H9 (cell line): ENCODE measurements around the gene TTC13. TPM values are rescaled to one million over a fixed set of nuclear protein-coding genes. Genes with fewer than 3 reads are reported as not detected.

Experiments used
- DNase-seq: peaks from one replicate; pipeline ENCODE4 v3.0.0-alpha.2; 2017
- H2AFZ ChIP-seq: one replicate; pipeline ENCODE4 v1.6.1; 2013; ENCODE audit warnings: mild to moderate bottlenecking, low read length, control low read depth, moderate library complexity
- H2AK5ac ChIP-seq: 2 replicates; pipeline ENCODE4 v1.6.1; 2013; ENCODE audit warnings: low read length, control low read depth, mixed read lengths; ENCODE audit not compliant: insufficient read length
- H2BK120ac ChIP-seq: one replicate; pipeline ENCODE4 v1.6.1; 2013; ENCODE audit warnings: low read depth, mild to moderate bottlenecking, low read length, control low read depth, inconsistent platforms; ENCODE audit not compliant: poor library complexity, severe bottlenecking
- H2BK12ac ChIP-seq: 2 replicates; pipeline ENCODE4 v1.6.1; 2013; ENCODE audit warnings: low read length, control low read depth, mixed read lengths, low read depth; ENCODE audit not compliant: insufficient read length
- H2BK15ac ChIP-seq: 2 replicates; pipeline ENCODE4 v1.6.1; 2013; ENCODE audit warnings: low read depth, low read length, control low read depth
- H2BK20ac ChIP-seq: one replicate; pipeline ENCODE4 v1.6.1; 2013; ENCODE audit warnings: low read depth, mild to moderate bottlenecking, low read length, control low read depth, inconsistent platforms; ENCODE audit not compliant: poor library complexity, severe bottlenecking
- H2BK5ac ChIP-seq: 2 replicates; pipeline ENCODE4 v1.6.1; 2013; ENCODE audit warnings: low read length, control low read depth, mixed read lengths; ENCODE audit not compliant: insufficient read length
- H3K14ac ChIP-seq: 2 replicates; pipeline ENCODE4 v1.6.1; 2013; ENCODE audit warnings: low read length, control low read depth; ENCODE audit not compliant: insufficient read depth
- H3K18ac ChIP-seq: 2 replicates; pipeline ENCODE4 v1.6.1; 2013; ENCODE audit warnings: low read depth, mild to moderate bottlenecking, mixed read lengths, low read length, control low read depth; ENCODE audit not compliant: insufficient read length
- H3K23ac ChIP-seq: 2 replicates; pipeline ENCODE4 v1.6.1; 2013; ENCODE audit warnings: low read length, control low read depth, mixed read lengths, low read depth; ENCODE audit not compliant: insufficient read length
- H3K23me2 ChIP-seq: 2 replicates; pipeline ENCODE4 v1.6.1; 2013; ENCODE audit warnings: low read depth, mild to moderate bottlenecking, mixed read lengths, low read length, control low read depth; ENCODE audit not compliant: insufficient read length, poor library complexity, severe bottlenecking
- H3K27ac ChIP-seq: 2 replicates; pipeline ENCODE4 v1.5.1; 2013; ENCODE audit warnings: low read length, control low read depth, mixed read lengths, low read depth; ENCODE audit not compliant: insufficient read length
- H3K27me3 ChIP-seq: 2 replicates; pipeline ENCODE4 v1.6.1; 2013; ENCODE audit warnings: low read length, control low read depth, inconsistent platforms; ENCODE audit not compliant: insufficient read depth
- H3K4ac ChIP-seq: 2 replicates; pipeline ENCODE4 v1.6.1; 2013; ENCODE audit warnings: low read depth, mild to moderate bottlenecking, control low read depth, inconsistent platforms, low read length, moderate library complexity
- H3K4me1 ChIP-seq: 2 replicates; pipeline ENCODE4 v1.6.1; 2013; ENCODE audit warnings: low read length, control low read depth, inconsistent platforms; ENCODE audit not compliant: insufficient read depth
- H3K4me2 ChIP-seq: 2 replicates; pipeline ENCODE4 v1.6.1; 2013; ENCODE audit warnings: low read length, control low read depth, mixed read lengths; ENCODE audit not compliant: insufficient read length, insufficient read depth
- H3K56ac ChIP-seq: 2 replicates; pipeline ENCODE4 v1.6.1; 2013; ENCODE audit warnings: low read depth, mild to moderate bottlenecking, mixed read lengths, low read length, control low read depth; ENCODE audit not compliant: insufficient read length
- H3K79me1 ChIP-seq: 2 replicates; pipeline ENCODE4 v1.6.1; 2013; ENCODE audit warnings: low read depth, mild to moderate bottlenecking, moderate library complexity, low read length, control low read depth, inconsistent platforms; ENCODE audit not compliant: insufficient read depth, poor library complexity, severe bottlenecking
- H3K79me2 ChIP-seq: 2 replicates; pipeline ENCODE4 v1.6.1; 2013; ENCODE audit warnings: low read length, control low read depth, inconsistent platforms; ENCODE audit not compliant: insufficient read depth
- H3K9ac ChIP-seq: 2 replicates; pipeline ENCODE4 v1.6.1; 2013; ENCODE audit warnings: low read length, control low read depth, mixed read lengths; ENCODE audit not compliant: insufficient read length; ENCODE audit errors: extremely low read depth
- H3K9me3 ChIP-seq: one replicate; pipeline ENCODE4 v1.6.1; 2013; ENCODE audit warnings: low read depth, low read length, inconsistent platforms; ENCODE audit not compliant: control insufficient read depth
- H3T11ph ChIP-seq: one replicate; pipeline ENCODE4 v1.6.1; 2013; ENCODE audit warnings: mild to moderate bottlenecking, low read length, control low read depth, inconsistent platforms
- H4K20me1 ChIP-seq: one replicate; pipeline ENCODE4 v1.6.1; 2013; ENCODE audit not compliant: control insufficient read depth, insufficient read length, insufficient read depth
- H4K5ac ChIP-seq: 2 replicates; pipeline ENCODE4 v1.6.1; 2013; ENCODE audit warnings: low read depth, mild to moderate bottlenecking, mixed read lengths, low read length, control low read depth; ENCODE audit not compliant: insufficient read length
- H4K8ac ChIP-seq: replicated peaks from 2 replicates; pipeline ENCODE4 v1.6.1; 2013; ENCODE audit warnings: low read length, control low read depth, mixed read lengths, low read depth; ENCODE audit not compliant: insufficient read length
- H4K91ac ChIP-seq: 2 replicates; pipeline ENCODE4 v1.6.1; 2013; ENCODE audit warnings: low read depth, mild to moderate bottlenecking, moderate library complexity, mixed read lengths, low read length, control low read depth; ENCODE audit not compliant: insufficient read length
- H3K27ac Mint-ChIP-seq, 3 experiments: 2 replicates in 2 of 3; 3 replicates in 1 of 3; pipeline ENCODE4 v1.8.0; 2020 to 2021; ENCODE audit warnings: mixed read lengths in 3 of 3, mild to moderate bottlenecking in 1 of 3, moderate library complexity in 1 of 3
- H3K27me3 Mint-ChIP-seq: 2 replicates; pipeline ENCODE4 v1.8.0; 2021; ENCODE audit warnings: low read depth, mild to moderate bottlenecking, moderate library complexity, mixed read lengths
- H3K36me3 Mint-ChIP-seq, 3 experiments: 2 replicates in 2 of 3; 3 replicates in 1 of 3; pipeline ENCODE4 v1.8.0; 2020 to 2021; ENCODE audit warnings: low read depth in 3 of 3, mixed read lengths in 3 of 3; ENCODE audit not compliant: insufficient read depth in 1 of 3
- H3K4me1 Mint-ChIP-seq, 2 experiments: 2 replicates each; pipeline ENCODE4 v1.8.0; 2020; ENCODE audit warnings: mixed read lengths in 2 of 2
- H3K4me3 Mint-ChIP-seq, 2 experiments: 2 replicates in 1 of 2; 3 replicates in 1 of 2; pipeline ENCODE4 v1.8.0; 2020 to 2021; ENCODE audit warnings: mild to moderate bottlenecking in 2 of 2, mixed read lengths in 2 of 2, moderate library complexity in 1 of 2
- H3K9me3 Mint-ChIP-seq, 2 experiments: 2 replicates in 1 of 2; 3 replicates in 1 of 2; pipeline ENCODE4 v1.8.0; 2020; ENCODE audit warnings: mild to moderate bottlenecking in 2 of 2, mixed read lengths in 2 of 2, moderate library complexity in 1 of 2
- WGBS: extraction: QIAGEN DNeasy Blood & Tissue Kit; methylation state at CpG from one replicate; pipeline ENCODE4 v1.1.7; 2013; ENCODE audit warnings: missing lambda C conversion rate, low lambda C conversion rate, mixed read lengths; ENCODE audit not compliant: insufficient read length; ENCODE audit errors: extremely low coverage; 5-methylcytosine and 5-hydroxymethylcytosine counted together
- total RNA-seq: library from RNA; stranded (reverse); gene quantifications from 2 replicates; pipeline ENCODE4 v1.2.1, GENCODE V29; 2021
- TF ChIP-seq, protein P1 (sequence below): fragments of 200-600 bp; sonication (generic); conservative IDR thresholded peaks from 3 replicates; pipeline ENCODE4 v1.8.0; 2021; ENCODE audit warnings: antibody characterized with exemption, mild to moderate bottlenecking

TTC13 gene
- total RNA-seq, 1 experiment from 2014 or later: 7.6 TPM

DNA sequence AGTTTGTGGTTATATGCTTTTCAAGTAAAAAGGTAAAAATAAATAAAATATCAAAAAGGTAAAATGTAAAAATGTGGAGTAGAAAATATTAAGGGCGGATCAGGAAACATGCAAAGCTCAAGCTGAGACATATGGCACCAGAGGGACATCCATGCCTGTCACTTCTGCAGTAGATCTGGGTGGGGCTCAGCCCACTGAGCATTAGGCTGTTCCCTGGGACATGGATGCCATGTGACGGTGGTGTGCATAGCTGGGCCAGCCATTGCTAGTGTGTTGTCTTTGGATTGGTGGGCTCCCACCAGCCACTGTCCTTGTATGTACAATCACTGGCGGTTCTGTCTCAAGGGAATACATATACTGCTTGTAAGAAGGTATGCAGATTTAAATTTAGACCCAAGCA, 3.0 kb downstream of the TTC13 start:
- H3K9me3 Mint-ChIP-seq: no peaks in the 10 kb centered on the region

More for the DNA sequence above, 3.0 kb downstream of the TTC13 start:
- peaks cover 2% of the 10 kb centered on the region; the same call in 1 of the 2 replicates for H3K27me3 ChIP-seq
- H2BK20ac ChIP-seq: no peak overlapping the region
- no peak overlapping the region for H4K5ac ChIP-seq
- no peak for DNase-seq
- H2BK15ac ChIP-seq: no peak overlapping the region
- H3K56ac ChIP-seq: no peak overlapping the region
- no peak overlapping the region for H3K23ac ChIP-seq
- no peak overlapping the region for H3K4me2 ChIP-seq
- no peaks in the 10 kb centered on the region for H3K79me1 ChIP-seq
- no peak overlapping the region for H3K27ac ChIP-seq
- peaks cover 0 to 2% (median 0%) of the 10 kb centered on the region in 3 experiments; a peak in 1 of 7 replicates for H3K36me3 Mint-ChIP-seq
- H2BK120ac ChIP-seq: no peak overlapping the region
- H3K23me2 ChIP-seq: peaks cover 9% of the 10 kb centered on the region
- TF ChIP-seq, protein P1, sequence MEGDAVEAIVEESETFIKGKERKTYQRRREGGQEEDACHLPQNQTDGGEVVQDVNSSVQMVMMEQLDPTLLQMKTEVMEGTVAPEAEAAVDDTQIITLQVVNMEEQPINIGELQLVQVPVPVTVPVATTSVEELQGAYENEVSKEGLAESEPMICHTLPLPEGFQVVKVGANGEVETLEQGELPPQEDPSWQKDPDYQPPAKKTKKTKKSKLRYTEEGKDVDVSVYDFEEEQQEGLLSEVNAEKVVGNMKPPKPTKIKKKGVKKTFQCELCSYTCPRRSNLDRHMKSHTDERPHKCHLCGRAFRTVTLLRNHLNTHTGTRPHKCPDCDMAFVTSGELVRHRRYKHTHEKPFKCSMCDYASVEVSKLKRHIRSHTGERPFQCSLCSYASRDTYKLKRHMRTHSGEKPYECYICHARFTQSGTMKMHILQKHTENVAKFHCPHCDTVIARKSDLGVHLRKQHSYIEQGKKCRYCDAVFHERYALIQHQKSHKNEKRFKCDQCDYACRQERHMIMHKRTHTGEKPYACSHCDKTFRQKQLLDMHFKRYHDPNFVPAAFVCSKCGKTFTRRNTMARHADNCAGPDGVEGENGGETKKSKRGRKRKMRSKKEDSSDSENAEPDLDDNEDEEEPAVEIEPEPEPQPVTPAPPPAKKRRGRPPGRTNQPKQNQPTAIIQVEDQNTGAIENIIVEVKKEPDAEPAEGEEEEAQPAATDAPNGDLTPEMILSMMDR: no peak
- H3T11ph ChIP-seq: no peak overlapping the region
- peaks cover 15 to 16% of the 10 kb centered on the region in 2 experiments for H3K4me1 Mint-ChIP-seq
- no peak overlapping the region for H2AK5ac ChIP-seq
- H3K4me1 ChIP-seq: no peaks in the 10 kb centered on the region
- no peak overlapping the region for H4K8ac ChIP-seq
- H2BK12ac ChIP-seq: no peak overlapping the region
- no peak overlapping the region for H3K9ac ChIP-seq
- no peak overlapping the region for H3K4me3 Mint-ChIP-seq
- no peaks in the 10 kb centered on the region for H3K79me2 ChIP-seq
- no peak overlapping the region for H3K14ac ChIP-seq
- H2AFZ ChIP-seq: no peak overlapping the region
- no CpG with 5 or more reads among the region's 3 CpGs for WGBS
- no peak overlapping the region for H2BK5ac ChIP-seq
- H3K9me3 ChIP-seq: no peaks in the 10 kb centered on the region
- no peak overlapping the region for H3K27ac Mint-ChIP-seq
- peaks cover 41% of the 10 kb centered on the region for H3K27me3 Mint-ChIP-seq
- H3K4ac ChIP-seq: no peak overlapping the region
- H4K91ac ChIP-seq: no peak overlapping the region
- H4K20me1 ChIP-seq: no peaks in the 10 kb centered on the region
- H3K18ac ChIP-seq: no peak overlapping the region
